ENCODE data around the gene GSPT1. TPM values are rescaled to one million over a fixed set of nuclear protein-coding genes. Genes with fewer than 3 reads are reported as not detected.
"Not testable (repeated sequence)": the region's sequence is repeated elsewhere in the genome, so short reads cannot be mapped to it uniquely, and the experiment has no call there.

The GSPT1 gene
- total and polyA plus RNA-seq, 2 donors (not counting 1 experiment from before 2014, with no cell fraction given) = 20.6 to 72.6 TPM

DNA sequence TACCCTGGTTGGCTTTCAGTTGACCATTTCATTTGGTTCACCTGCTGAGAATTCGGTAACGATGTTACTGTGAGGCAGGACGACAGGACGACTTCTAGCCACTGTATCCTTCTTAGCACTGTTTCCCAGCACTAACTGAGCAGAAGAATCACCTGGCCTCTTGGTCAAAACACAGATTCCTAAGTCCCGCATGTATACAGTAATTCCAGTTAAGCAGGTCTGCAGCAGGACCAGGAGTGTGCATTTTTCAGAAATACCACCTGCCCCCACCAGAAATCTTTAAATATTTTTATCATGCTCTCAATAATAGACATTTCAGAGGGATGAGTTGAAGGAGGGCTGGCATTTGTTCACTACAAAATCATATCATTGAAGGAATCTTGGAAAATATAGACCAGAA lies 87.1 kb downstream of the GSPT1 start:
- CTCF ChIA-PET = no interaction called here
- Histone ChIP-seq H3K27ac (ENCODE audit: low read length in 2 of 2) (no peak overlapping the region), H3K9ac (ENCODE audit: low read length) (no peak overlapping the region), H3K36me3 (replicated peaks in 1 of 2; ENCODE audit: control extremely low read depth in 1 of 2, control insufficient read depth in 1 of 2, extremely low read depth in 1 of 2, insufficient read depth in 2 of 2, low read length in 1 of 2) (no peaks in the 10 kb centered on the region), H3K9me3 (ENCODE audit: control extremely low read depth in 1 of 3, control insufficient read depth in 2 of 3, insufficient read depth in 1 of 3, low read length in 2 of 3) (no peaks in the 10 kb centered on the region), H3K27me3 (replicated peaks in 1 of 4; ENCODE audit: control extremely low read depth in 1 of 4, control insufficient read depth in 3 of 4, insufficient read depth in 4 of 4, low read length in 3 of 4) (no peaks in the 10 kb centered on the region), H3K79me2 (ENCODE audit: control insufficient read depth, insufficient read depth, low read length) (no peaks in the 10 kb centered on the region), H2AFZ (ENCODE audit: insufficient read depth, low read depth, low read length, poor library complexity, severe bottlenecking) (no peak overlapping the region), H3K4me1 (ENCODE audit: control insufficient read depth in 2 of 2, insufficient read depth in 2 of 2, low read length in 2 of 2) (no peaks in the 10 kb centered on the region), H3K4me3 (ENCODE audit: control extremely low read depth in 1 of 5, extremely low read depth in 1 of 5, insufficient read depth in 1 of 5, low read depth in 2 of 5, low read length in 4 of 5) (no peak overlapping the region), H4K20me1 (ENCODE audit: control insufficient read depth, insufficient read depth, low read length, poor library complexity, severe bottlenecking) (no peaks in the 10 kb centered on the region), H3K4me2 (replicated peaks; ENCODE audit: low read depth, low read length, poor library complexity, severe bottlenecking) (no peak overlapping the region)
- Mint-ChIP-seq H3K4me3 (no peak overlapping the region), H3K4me1 (no peaks in the 10 kb centered on the region), H3K27me3 (no peaks in the 10 kb centered on the region), H3K27ac (no peak overlapping the region), H3K9me3 (ENCODE audit: insufficient read depth) (no peaks in the 10 kb centered on the region)
- ATAC-seq (ENCODE audit: low read depth) = no peak
- 96% methylated on average over 5 of the region's 5 CpGs for WGBS (ENCODE audit: insufficient coverage)
- intact Hi-C loops (cut with micrococcal nuclease) = no loop called here
- DNase-seq = no peak
- TF ChIP-seq, protein P1, sequence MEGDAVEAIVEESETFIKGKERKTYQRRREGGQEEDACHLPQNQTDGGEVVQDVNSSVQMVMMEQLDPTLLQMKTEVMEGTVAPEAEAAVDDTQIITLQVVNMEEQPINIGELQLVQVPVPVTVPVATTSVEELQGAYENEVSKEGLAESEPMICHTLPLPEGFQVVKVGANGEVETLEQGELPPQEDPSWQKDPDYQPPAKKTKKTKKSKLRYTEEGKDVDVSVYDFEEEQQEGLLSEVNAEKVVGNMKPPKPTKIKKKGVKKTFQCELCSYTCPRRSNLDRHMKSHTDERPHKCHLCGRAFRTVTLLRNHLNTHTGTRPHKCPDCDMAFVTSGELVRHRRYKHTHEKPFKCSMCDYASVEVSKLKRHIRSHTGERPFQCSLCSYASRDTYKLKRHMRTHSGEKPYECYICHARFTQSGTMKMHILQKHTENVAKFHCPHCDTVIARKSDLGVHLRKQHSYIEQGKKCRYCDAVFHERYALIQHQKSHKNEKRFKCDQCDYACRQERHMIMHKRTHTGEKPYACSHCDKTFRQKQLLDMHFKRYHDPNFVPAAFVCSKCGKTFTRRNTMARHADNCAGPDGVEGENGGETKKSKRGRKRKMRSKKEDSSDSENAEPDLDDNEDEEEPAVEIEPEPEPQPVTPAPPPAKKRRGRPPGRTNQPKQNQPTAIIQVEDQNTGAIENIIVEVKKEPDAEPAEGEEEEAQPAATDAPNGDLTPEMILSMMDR (IDR thresholded peaks at IDR 0.05) = no peak
- POLR2A ChIA-PET = no interaction called here

DNA sequence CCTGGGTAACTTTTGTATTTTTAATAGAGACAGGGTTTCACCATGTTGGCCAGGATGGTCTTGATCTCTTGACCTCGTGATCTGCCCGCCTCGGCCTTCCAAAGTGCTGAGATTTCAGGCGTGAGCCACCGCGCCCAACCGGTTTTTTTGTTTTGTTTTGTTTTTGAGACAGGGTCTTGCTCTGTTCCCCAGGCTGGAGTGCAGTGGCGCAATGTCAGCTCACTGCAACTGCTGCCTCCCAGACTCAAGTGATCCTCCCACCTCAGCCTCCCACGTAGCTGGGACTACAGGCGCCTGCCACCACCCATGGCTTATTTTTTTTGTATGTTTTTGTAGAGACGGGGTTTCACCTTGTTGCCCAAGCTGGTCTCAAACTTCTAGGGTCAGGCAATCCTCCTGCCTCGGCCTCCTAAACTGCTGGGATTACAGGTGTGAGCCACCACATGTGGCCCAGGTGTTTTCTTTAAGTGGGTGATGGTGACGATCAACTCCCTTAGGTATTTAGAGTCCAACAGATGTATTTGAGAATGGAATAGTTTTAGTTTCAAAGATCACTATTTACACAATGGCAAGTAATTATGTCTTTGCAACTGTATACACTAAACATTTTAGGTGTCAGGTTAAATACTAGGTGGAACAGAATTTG lies 90.1 kb downstream of the GSPT1 start:
- ATAC-seq (ENCODE audit: low read depth); intact Hi-C loops (cut with micrococcal nuclease): not testable (repeated sequence)
- POLR2A ChIA-PET = interaction anchor here (0.7 kb wide), 1 partner anchor 9 kb away, joined by 3 read pairs; no protein-coding TSS in a partner anchor

More for the DNA sequence above, 90.1 kb downstream of the GSPT1 start:
- H3K27ac Mint-ChIP-seq; H3K79me2 ChIP-seq (ENCODE audit: control insufficient read depth, insufficient read depth, low read length); H4K20me1 ChIP-seq (ENCODE audit: control insufficient read depth, insufficient read depth, low read length, poor library complexity, severe bottlenecking); H3K4me1 Mint-ChIP-seq; H3K27me3 Mint-ChIP-seq; H3K4me1 ChIP-seq (ENCODE audit: control insufficient read depth in 2 of 2, insufficient read depth in 2 of 2, low read length in 2 of 2); DNase-seq; H3K9me3 ChIP-seq (ENCODE audit: control extremely low read depth in 1 of 3, control insufficient read depth in 2 of 3, insufficient read depth in 1 of 3, low read length in 2 of 3); CTCF ChIA-PET; H3K27ac ChIP-seq (ENCODE audit: low read length in 2 of 2); H3K4me2 ChIP-seq (replicated peaks; ENCODE audit: low read depth, low read length, poor library complexity, severe bottlenecking); H3K9ac ChIP-seq (ENCODE audit: low read length); H3K36me3 ChIP-seq (replicated peaks in 1 of 2; ENCODE audit: control extremely low read depth in 1 of 2, control insufficient read depth in 1 of 2, extremely low read depth in 1 of 2, insufficient read depth in 2 of 2, low read length in 1 of 2); H3K4me3 Mint-ChIP-seq; H2AFZ ChIP-seq (ENCODE audit: insufficient read depth, low read depth, low read length, poor library complexity, severe bottlenecking); H3K27me3 ChIP-seq (replicated peaks in 1 of 4; ENCODE audit: control extremely low read depth in 1 of 4, control insufficient read depth in 3 of 4, insufficient read depth in 4 of 4, low read length in 3 of 4); H3K4me3 ChIP-seq (ENCODE audit: control extremely low read depth in 1 of 5, extremely low read depth in 1 of 5, insufficient read depth in 1 of 5, low read depth in 2 of 5, low read length in 4 of 5); H3K9me3 Mint-ChIP-seq (ENCODE audit: insufficient read depth): not testable (repeated sequence)
- 94% methylated on average over 7 of the region's 13 CpGs for WGBS (ENCODE audit: insufficient coverage)

All from B cell (primary cell).